ENCODE results near the gene ETNK2.

ETNK2 gene

DNA sequence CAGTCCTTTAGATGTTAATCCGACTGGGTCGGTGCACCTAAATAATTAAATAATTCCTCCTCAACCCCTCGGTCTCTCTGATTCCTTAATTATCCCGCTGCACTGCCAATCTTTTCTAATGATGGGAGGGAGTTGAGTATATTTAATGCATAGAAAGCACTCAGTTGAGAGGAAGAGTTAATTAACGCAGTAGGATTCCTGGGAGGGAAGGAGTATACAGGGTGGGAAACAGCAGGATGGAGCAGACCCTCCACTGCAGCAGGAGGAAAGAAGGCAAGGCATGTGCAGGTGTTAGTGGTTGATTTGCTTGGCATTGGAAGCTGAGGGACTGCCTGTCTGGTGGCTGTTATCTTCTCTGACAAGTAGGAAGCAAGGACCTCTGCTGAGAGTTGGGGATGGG lies 24.2 kb upstream of the ETNK2 start:
- no peak for DNase-seq (ENCODE audit: low read depth)

- DNase-seq (ENCODE audit: low read depth): no peak
Measured at GRCh38 chr1:204174958-204175357, 23.1 kb upstream of the ETNK2 start.

DNA sequence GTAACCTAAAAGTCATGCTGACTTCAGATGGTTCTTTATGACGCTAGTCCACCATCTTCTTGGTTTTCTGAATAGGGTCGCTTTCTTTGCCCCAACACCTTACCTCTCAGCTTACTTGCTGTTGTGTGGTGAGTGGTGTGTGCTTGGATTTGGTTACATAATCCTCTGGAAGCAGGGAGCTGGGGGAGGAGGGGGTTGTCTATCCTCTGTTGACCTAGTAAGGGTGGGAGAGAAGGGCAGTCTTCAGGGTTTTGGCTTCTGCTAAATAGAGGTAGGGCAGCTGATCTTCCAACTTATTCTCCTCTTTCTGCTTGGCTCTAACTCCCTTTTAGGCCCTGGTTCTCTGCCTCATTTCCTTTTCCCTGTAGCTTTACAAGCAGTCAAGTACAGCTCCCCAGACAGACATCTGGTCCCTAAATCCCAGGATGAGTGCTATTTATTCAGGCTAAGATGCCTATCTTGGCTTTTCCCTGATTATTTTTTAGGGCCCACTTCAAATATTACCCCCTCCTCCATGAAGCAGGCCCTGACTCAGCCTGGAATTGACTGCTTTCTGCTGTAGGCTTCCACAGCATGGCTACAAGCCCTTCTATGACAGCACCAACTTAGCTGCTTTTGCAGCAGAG lies 20.7 kb upstream of the ETNK2 start:
- DNase-seq (ENCODE audit: low read depth): no peak

GRCh38 chr1:204171751-204172178 lies 19.9 kb upstream of the ETNK2 start:
- DNase-seq (ENCODE audit: low read depth): peak; percentile 13

- no peak for DNase-seq (ENCODE audit: low read depth)
Measured at GRCh38 chr1:204170494-204171155, 18.8 kb upstream of the ETNK2 start.

DNA sequence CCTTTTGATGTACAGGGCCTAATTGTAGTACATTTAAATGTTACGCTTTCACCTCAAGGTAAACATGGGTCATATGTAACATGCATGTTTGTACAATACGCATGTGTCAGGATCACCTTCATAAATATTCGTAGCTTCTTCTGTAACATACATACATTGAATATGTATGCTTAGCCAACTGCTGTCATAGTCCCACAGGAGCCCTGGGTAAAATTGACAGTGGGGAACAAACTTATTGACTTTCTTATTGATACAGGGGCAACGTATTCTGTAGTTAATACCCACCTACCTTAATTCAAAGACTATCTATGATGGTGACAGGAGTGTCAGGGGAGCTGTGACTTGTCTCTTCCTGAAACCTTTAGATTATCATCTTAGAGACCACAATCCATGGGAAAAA lies 18.0 kb upstream of the ETNK2 start:
- DNase-seq (ENCODE audit: low read depth): no peak

GRCh38 chr1:204167730-204168129 lies 15.9 kb upstream of the ETNK2 start:
- DNase-seq (ENCODE audit: low read depth): no peak

DNA sequence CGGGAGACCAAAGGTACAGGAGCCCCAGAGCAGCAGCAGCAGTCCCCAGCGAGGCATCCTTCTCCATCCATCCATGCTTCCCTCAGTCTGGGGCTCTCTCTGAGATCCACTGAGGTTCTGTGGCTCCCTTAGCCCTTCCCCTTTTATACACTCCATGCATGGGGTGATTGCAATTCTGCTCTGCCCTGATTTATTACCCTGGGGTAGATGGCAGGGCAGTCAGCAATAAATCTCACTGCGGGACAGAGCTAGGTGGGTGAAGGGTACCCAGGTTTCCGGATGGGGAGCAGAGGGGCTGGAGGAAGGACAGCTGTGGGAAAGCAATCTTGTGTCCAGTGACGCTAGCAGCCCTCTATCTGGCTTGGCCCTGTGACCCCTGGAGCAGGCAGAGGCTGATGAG lies 14.4 kb upstream of the ETNK2 start, which contains the start of gene REN:
TSS of gene REN (minus strand) at position 119 of the 400 bp plus-strand sequence. CDS start at position 75, 44 bp downstream.
- no peak for DNase-seq (ENCODE audit: low read depth)

DNA sequence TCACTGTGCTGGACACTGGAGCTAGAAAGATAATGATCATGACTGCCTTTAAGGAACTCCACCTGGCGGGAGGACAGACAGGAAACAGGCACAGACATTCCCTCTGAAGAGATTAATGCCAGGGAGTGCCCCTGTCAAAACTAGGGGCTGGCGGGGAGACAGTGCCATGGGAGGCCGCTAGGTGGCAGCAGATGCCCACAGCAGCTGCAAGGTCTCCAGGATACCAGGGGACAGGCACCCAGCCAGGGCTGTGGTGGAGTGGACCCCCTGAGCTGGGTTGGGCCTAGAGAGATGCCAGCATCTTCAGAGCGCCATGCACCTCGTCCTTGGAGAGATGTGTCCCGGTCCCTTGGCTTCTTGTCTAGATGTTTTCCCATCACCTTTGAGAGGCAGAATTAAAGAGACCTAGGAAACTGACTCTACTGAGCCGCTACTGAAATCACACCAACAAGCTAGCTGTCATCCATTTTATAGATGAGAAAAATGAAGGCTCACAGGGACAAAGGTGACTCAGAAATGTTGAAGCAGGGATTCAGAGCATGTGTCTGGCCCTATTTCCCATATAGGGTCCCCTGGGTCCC lies 10.7 kb upstream of the ETNK2 start:
- DNase-seq (ENCODE audit: low read depth): peak; percentile 26

- DNase-seq (ENCODE audit: low read depth): no peak
Measured at GRCh38 chr1:204161609-204162493, 10.0 kb upstream of the ETNK2 start.

GRCh38 chr1:204157962-204158361 lies 6.1 kb upstream of the ETNK2 start:
- DNase-seq (ENCODE audit: low read depth): no peak

DNA sequence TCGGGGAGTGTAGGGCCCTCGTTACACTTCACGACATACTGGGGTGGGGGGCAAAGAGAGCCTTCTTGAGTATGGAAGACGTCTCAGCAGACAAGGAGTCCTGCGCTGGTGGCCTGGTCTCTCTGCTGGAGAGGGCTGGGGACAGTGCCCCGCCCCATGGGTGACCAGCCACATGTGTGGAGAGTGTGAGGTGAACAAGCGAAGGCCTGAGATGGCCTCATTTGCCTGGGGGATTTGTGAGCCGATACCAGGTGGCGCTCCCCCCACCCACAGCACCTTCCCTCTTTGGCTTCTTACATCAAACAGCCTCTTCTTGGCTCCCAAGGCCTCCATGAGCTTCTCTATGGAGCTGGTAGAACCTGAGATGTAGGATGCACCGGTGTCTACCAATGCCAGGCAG lies 4.0 kb upstream of the ETNK2 start:
- DNase-seq (ENCODE audit: low read depth): no peak

DNA sequence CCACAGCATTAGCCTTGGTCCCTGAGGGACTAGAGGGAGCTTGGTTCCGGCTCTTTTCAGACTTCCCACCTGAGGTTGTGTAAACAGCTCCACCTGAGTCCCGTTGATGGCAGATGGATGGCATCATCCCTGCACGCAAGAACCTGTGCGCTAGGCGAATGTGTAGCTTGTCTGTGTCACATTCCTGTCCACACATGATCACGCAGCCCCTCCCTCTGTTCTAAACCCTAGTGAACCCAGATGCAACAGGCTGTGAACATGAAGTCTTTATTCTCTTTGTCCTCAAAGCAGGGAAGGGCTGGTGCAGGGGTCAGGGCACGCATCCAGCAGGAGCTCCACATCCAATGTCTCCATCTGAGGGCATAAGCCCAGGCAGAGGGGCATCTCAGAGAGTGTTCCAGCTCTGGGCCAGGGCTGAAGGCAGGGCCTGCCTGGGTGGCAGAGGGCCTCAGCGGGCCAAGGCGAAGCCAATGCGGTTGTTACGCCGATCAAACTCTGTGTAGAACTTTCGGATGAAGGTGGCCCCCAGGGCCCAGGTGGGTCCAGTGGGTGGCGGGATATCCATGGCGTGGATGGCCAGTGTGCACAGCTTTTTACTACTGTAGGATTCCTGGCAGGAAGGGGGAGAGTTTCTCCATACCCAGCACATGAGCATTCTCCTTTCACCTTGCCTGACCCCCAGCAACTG lies 2.9 kb upstream of the ETNK2 start:
- DNase-seq (ENCODE audit: low read depth): no peak

DNA sequence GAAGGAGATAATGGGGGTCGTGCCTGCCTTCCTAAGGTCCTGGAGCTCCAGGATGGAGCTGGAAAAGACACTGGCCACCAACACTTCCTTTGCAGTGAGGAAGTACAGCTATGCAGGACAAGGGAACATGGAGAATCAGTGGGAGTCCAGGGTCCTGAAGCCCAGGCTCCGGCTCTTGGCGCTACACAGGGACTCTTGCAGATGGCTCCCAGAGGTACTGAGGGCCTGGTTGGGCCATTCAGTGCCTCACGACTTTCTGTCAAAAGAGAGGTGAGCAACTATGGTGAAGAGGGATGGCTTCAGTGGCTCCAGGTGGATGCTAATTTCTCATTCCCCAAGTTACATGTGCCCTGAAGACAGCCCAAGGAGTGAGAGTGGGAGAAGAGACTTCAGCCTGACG lies 1.8 kb upstream of the ETNK2 start:
- DNase-seq (ENCODE audit: low read depth): no peak

- DNase-seq (ENCODE audit: low read depth): no peak
Measured at GRCh38 chr1:204152310-204153044, 633 bp upstream of the ETNK2 start.

DNA sequence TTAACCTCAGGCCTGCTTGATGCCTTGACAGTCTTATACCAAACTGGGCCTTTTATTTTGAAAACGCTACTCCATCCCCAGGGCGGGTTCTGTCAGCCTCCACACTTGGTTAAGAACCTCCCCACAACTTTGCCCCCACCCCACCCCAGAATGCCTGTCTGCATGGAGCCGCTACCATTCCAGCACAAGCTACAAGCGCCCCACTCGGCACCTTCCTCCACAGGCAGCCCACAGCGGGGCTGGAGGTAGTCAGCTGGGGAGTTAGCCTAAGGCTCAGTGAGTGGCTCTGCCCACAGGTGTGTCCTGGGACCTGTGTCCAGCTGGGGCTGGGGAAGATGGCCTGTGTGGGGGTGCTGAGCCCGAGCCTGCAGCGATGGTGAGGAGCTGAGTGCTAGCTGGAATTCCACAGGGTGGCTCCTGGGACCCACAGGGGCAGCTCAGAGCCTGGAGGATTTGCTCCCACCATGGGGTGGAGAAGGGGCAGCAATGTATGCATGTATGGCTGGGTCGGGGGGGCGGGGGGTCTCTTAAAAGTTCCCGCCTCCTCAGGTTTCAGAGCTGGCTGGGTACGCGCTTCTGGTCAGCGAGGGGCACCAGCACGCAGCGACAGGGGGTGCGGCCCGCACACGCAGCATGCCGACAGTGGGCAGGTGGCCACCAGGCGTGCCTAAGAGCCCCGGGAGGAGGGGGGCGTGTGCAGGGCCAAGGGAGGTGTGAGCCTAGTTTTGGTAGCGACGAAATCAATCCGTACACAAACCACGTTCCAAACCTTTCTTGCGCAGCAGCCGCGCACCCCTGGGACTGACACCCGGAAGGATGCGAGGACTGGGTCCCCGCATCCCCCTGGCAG lies 917 bp downstream of the ETNK2 start:
- DNase-seq (ENCODE audit: low read depth): no peak

DNA sequence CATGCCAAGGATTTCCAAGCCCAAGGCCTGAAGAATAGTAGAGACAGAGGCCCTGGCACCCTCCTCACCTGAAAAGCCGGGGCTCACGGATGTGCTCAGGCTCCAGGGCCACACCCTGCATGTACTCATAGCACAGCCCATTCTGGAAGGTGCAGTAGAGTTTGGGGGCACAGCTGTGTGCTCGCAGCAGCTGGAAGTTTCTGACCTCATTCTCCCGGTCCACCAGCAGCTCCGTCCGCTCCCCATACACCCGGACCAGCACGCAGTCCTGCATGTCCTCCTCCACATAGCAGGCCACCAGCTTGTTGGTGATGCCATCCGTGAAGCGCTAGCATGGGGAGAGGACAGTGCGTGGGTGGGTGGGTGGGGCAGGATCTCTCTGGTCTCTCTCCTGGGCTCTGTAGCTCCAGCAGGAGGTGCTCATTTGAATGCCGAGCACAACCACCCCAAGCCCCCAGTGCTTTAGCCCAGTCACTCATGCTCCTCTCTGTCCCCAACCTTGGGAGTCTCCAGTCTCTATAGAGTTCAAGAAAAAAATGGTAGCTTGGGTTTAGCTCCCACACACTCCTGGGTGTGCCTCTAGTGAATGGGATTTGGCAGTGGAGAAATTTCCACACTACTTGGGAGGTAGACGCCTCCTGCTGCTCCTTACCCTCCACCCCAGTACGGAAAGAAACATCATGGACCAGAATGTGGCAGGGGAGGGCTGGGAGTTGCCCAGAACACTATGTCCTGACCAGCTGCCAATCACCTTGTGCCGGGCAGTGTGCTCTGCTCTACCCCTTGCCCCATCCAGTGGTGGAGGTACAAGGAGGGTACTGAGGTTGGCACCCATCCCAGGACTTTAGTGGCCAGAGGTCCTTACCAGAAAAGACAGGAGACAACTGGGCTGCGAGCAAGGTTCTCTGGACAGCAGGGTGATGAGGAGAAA lies 1.9 kb downstream of the ETNK2 start:
- no peak for DNase-seq (ENCODE audit: low read depth)

DNA sequence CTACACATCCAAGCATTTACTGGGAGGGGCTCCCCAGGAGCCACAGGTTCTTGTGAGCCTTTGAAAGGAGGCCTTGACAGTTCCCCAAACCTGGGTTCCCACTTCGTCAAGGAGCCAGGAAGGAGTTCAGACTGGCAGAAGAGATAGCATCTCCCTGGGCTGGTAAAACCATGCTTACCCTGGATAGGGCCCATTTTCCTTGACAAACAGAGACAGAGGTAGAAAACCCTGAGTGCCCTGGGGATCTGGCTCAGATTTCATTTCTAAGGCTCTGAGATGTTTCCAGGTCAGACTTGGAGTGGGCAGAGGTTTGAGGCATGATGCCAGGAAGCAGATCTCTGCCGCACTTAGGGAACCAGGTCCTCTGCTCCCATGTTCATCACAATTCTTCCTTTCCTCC lies 2.7 kb downstream of the ETNK2 start:
- DNase-seq (ENCODE audit: low read depth): no peak

Data from stromal cell of bone marrow (primary cell).